ENCODE measurements around the gene VWA8. TPM values are rescaled to one million over a fixed set of nuclear protein-coding genes. Genes with fewer than 3 reads are reported as not detected.
A peak's percentile ranks its signal among the peaks of the same experiment; 100 is the strongest.

The VWA8 gene
- total and polyA plus RNA-seq, 2 of the 8 experiments (the other 6 are each of a cell fraction or from before 2014, with no cell fraction given), result 5.9 to 19.6 TPM

- no peaks in the 10 kb centered on the region for H3K4me1 ChIP-seq (replicated peaks in 1 of 4; ENCODE audit: control insufficient read depth in 3 of 4, insufficient read depth in 4 of 4, low read length in 3 of 4)
- CTCF ChIA-PET (ENCODE audit: partially characterized antibody), result interaction anchor here (1.9 kb wide), 1 partner anchor 54 kb away, joined by 4 read pairs; no protein-coding TSS in a partner anchor
- no peak overlapping the region for H4K91ac ChIP-seq (replicated peaks; ENCODE audit: insufficient read length, low read length)
- H3K79me1 ChIP-seq (ENCODE audit: low read depth, low read length), result no peaks in the 10 kb centered on the region
- no peak overlapping the region for H4K8ac ChIP-seq (ENCODE audit: extremely low read depth, insufficient read depth, low read length)
- no peak overlapping the region for H3K14ac ChIP-seq (ENCODE audit: insufficient read length)
- no peak overlapping the region for H3K27ac ChIP-seq (ENCODE audit: low read depth, low read length)
- H2AFZ ChIP-seq (ENCODE audit: low read length), result 0 out of 2 replicates have a peak overlapping the region, but pooled peaks have one; percentile 45
- H3K9me3 ChIP-seq (ENCODE audit: insufficient read depth in 2 of 2, low read depth in 1 of 2, low read length in 1 of 2), result no peaks in the 10 kb centered on the region
- no peak overlapping the region for H3K56ac ChIP-seq (replicated peaks; ENCODE audit: insufficient read length, low read depth, low read length)
- no peak overlapping the region for H2BK5ac ChIP-seq (ENCODE audit: low read depth, low read length)
- H2BK120ac ChIP-seq (replicated peaks; ENCODE audit: low read depth, low read length), result no peak overlapping the region
- H3K23ac ChIP-seq (ENCODE audit: insufficient read length), result no peak overlapping the region
- no peaks in the 10 kb centered on the region for H4K20me1 ChIP-seq (replicated peaks in 1 of 2; ENCODE audit: control insufficient read depth in 1 of 2, insufficient read depth in 2 of 2, low read length in 2 of 2)
- no peak overlapping the region for H2BK12ac ChIP-seq (ENCODE audit: low read depth, low read length)
- no peaks in the 10 kb centered on the region for H3K23me2 ChIP-seq (ENCODE audit: low read depth, low read length)
- H2BK15ac ChIP-seq (ENCODE audit: low read length), result no peak overlapping the region
- no peak overlapping the region for H3K9ac ChIP-seq (replicated peaks in 1 of 4; ENCODE audit: extremely low read depth in 1 of 4, low read depth in 3 of 4, low read length in 3 of 4)
- H3K4ac ChIP-seq (replicated peaks; ENCODE audit: insufficient read length, low read depth, low read length), result no peak overlapping the region
- TF ChIP-seq SUZ12 (IDR thresholded peaks at IDR 0.05; ENCODE audit: low read length) (no peak), BCL11A (IDR thresholded peaks at IDR 0.05; ENCODE audit: low read depth in 2 of 2, low read length in 2 of 2) (no peak), SP1 (IDR thresholded peaks at IDR 0.05; ENCODE audit: low read depth, low read length) (no peak), TEAD4 (IDR thresholded peaks at IDR 0.05; ENCODE audit: low read depth, low read length) (no peak), ASH2L (IDR thresholded peaks at IDR 0.05; ENCODE audit: low read length) (no peak), CREB1 (IDR thresholded peaks at IDR 0.05) (no peak), KDM5A (IDR thresholded peaks at IDR 0.05; ENCODE audit: low read length) (no peak), RBBP5 (IDR thresholded peaks at IDR 0.05; ENCODE audit: borderline replicate concordance, low read depth, low read length) (no peak), ZNF274 (IDR thresholded peaks at IDR 0.05; ENCODE audit: borderline replicate concordance, extremely low read depth, low read length) (no peak), CBX8 (IDR thresholded peaks at IDR 0.05; ENCODE audit: borderline replicate concordance, low read depth, low read length) (no peak), SIN3A (conservative IDR thresholded peaks at IDR 0.05 in 1 of 2, IDR thresholded peaks at IDR 0.05 in 1 of 2; ENCODE audit: low read depth in 1 of 2, low read length in 2 of 2) (no peak), BRCA1 (IDR thresholded peaks at IDR 0.05; ENCODE audit: low read depth, low read length) (no peak), TAF7 (optimal IDR thresholded peaks at IDR 0.05; ENCODE audit: borderline replicate concordance, low read depth, low read length) (no peak), TCF12 (IDR thresholded peaks at IDR 0.05; ENCODE audit: low read depth, low read length) (no peak)
- DNase-seq (ENCODE audit: low read depth in 1 of 2, low spot score in 2 of 2) (no peak), FAIRE-seq (no peak)
- H2BK20ac ChIP-seq (ENCODE audit: low read length), result no peak overlapping the region
- no peak overlapping the region for H3K18ac ChIP-seq (ENCODE audit: extremely low read depth, low read length)
- H3K4me2 ChIP-seq (ENCODE audit: insufficient read depth in 1 of 2, low read depth in 2 of 2, low read length in 2 of 2), result no peak overlapping the region
- no peak overlapping the region for H2AK5ac ChIP-seq (ENCODE audit: low read depth, low read length)
- POLR2A ChIA-PET (ENCODE audit: partially characterized antibody), result no interaction called here
- 88% methylated on average over 15 of the region's 15 CpGs; no CpG with 5 or more reads in 1 of the 2 experiments for WGBS, 2 experiments (ENCODE audit: extremely low coverage in 1 of 2, insufficient coverage in 1 of 2, insufficient read length in 1 of 2, insufficient replicate concordance in 2 of 2, low coverage in 1 of 2, low lambda C conversion rate in 2 of 2, missing lambda C conversion rate in 1 of 2)
- H3K36me3 ChIP-seq (ENCODE audit: control insufficient read depth in 2 of 4, insufficient read depth in 4 of 4, low read length in 3 of 4), result no peaks in the 10 kb centered on the region
- no peak overlapping the region for H4K5ac ChIP-seq (ENCODE audit: insufficient read length, low read depth, low read length)
- H3K4me3 ChIP-seq (ENCODE audit: extremely low read depth in 1 of 4, insufficient read depth in 2 of 4, low read depth in 3 of 4, low read length in 4 of 4), result no peak overlapping the region
- H3K79me2 ChIP-seq (ENCODE audit: control insufficient read depth in 1 of 2, insufficient read depth in 2 of 2, low read length in 2 of 2), result no peaks in the 10 kb centered on the region
- no peaks in the 10 kb centered on the region for H3K27me3 ChIP-seq (replicated peaks in 1 of 4; ENCODE audit: control insufficient read depth in 3 of 4, extremely low read depth in 1 of 4, insufficient read depth in 3 of 4, low read length in 3 of 4)
These were observed 427.4 kb downstream of the VWA8 start for GRCh38 chr13:41533266-41534052.
